Activated T-helper 17 cell treated with anti-CD3 and anti-CD28 coated beads, Interleukin-2, amount 50 U/mL, for 72 hours (primary cell): ENCODE results near the gene YPEL3. TPM values are rescaled to one million over a fixed set of nuclear protein-coding genes. Genes with fewer than 3 reads are reported as not detected.
A peak's percentile ranks its signal among the peaks of the same experiment; 100 is the strongest.
"Not testable (repeated sequence)": the region's sequence is repeated elsewhere in the genome, so short reads cannot be mapped to it uniquely, and the experiment has no call there.

Experiments used
- ATAC-seq: fragments of 150-1000 bp; cut with Tn5 transposase; replicated peaks from 2 replicates; pipeline ENCODE4 v1.10.0; 2021; ENCODE audit warnings: mild to moderate bottlenecking, moderate library complexity
- H3K27ac Mint-ChIP-seq: one replicate; pipeline ENCODE4 v1.8.0; 2022; ENCODE audit warnings: mixed read lengths
- H3K27me3 Mint-ChIP-seq: one replicate; pipeline ENCODE4 v1.8.0; 2022; ENCODE audit warnings: mixed read lengths
- H3K36me3 Mint-ChIP-seq: one replicate; pipeline ENCODE4 v1.8.0; 2022; ENCODE audit warnings: low read depth, mild to moderate bottlenecking, mixed read lengths
- H3K4me1 Mint-ChIP-seq: one replicate; pipeline ENCODE4 v1.8.0; 2022; ENCODE audit warnings: mixed read lengths
- H3K4me3 Mint-ChIP-seq: one replicate; pipeline ENCODE4 v1.8.0; 2022; ENCODE audit warnings: mild to moderate bottlenecking, mixed read lengths
- H3K9me3 Mint-ChIP-seq: one replicate; pipeline ENCODE4 v1.8.0; 2022; ENCODE audit warnings: mixed read lengths
- total RNA-seq, 2 donors: library from RNA; stranded (reverse); gene quantifications; one replicate each; pipeline ENCODE4 v1.2.3, GENCODE V29; 2022

YPEL3 gene
- 100 to 1,000 TPM in 1 of 2 donors, 10 to 100 TPM in 1; 34.7 to 107 TPM for total RNA-seq

- H3K4me1 Mint-ChIP-seq: peaks cover 24% of the 10 kb centered on the region
- peak within 1 kb of the TSS; percentile 81 for H3K27ac Mint-ChIP-seq
- no peaks in the 10 kb centered on the region for H3K27me3 Mint-ChIP-seq
- peaks cover 37% of the 10 kb centered on the region for H3K36me3 Mint-ChIP-seq
- ATAC-seq: peak; percentile 59
- peaks cover 5% of the 10 kb centered on the region for H3K9me3 Mint-ChIP-seq
- H3K4me3 Mint-ChIP-seq: peak within 1 kb of the TSS; percentile 95
Observed at GRCh38 chr16:30096105-30096861, at the start of gene YPEL3. TSS of gene YPEL3 (minus strand) at chr16:30096213. CDS start at chr16:30095482, 731 bp downstream.

DNA sequence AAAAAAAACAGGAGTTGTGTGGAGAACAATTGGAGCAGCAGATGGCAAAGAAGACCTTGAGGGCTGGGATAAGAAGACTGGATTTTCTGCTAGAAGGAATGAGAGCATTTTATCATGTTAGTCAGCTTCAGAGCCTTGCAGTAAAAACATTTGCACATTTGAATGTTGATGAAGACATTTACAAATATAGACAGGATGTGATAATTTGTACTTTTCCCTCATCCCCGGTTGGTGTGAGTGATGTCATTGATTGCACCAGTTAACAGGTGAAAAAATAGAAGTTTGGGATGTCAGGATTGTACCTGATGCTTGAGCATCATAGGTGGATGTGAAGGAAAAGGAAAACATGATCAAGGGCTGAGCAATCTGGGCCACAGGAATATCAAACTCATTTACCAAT, 49.6 kb upstream of the YPEL3 start:
- no peaks in the 10 kb centered on the region for H3K27me3 Mint-ChIP-seq
- no peaks in the 10 kb centered on the region for H3K36me3 Mint-ChIP-seq
- no peak for ATAC-seq
- H3K27ac Mint-ChIP-seq: no peak overlapping the region
- peaks cover 6% of the 10 kb centered on the region for H3K4me1 Mint-ChIP-seq
- H3K9me3 Mint-ChIP-seq: peaks cover 5% of the 10 kb centered on the region
- no peak overlapping the region for H3K4me3 Mint-ChIP-seq

GRCh38 chr16:30144917-30145316, 48.9 kb upstream of the YPEL3 start:
- no peak overlapping the region for H3K4me3 Mint-ChIP-seq
- peaks cover 7% of the 10 kb centered on the region for H3K4me1 Mint-ChIP-seq

GRCh38 chr16:30144017-30144416, 48.0 kb upstream of the YPEL3 start:
- no peak overlapping the region for H3K27ac Mint-ChIP-seq
- H3K36me3 Mint-ChIP-seq: no peaks in the 10 kb centered on the region
- no peak for ATAC-seq
- no peaks in the 10 kb centered on the region for H3K9me3 Mint-ChIP-seq
- H3K4me3 Mint-ChIP-seq: no peak overlapping the region
- H3K27me3 Mint-ChIP-seq: no peaks in the 10 kb centered on the region
- peaks cover 10% of the 10 kb centered on the region for H3K4me1 Mint-ChIP-seq

More at GRCh38 chr16:30144917-30145316, 48.9 kb upstream of the YPEL3 start:
- Mint-ChIP-seq H3K27ac (no peak overlapping the region), H3K27me3 (no peaks in the 10 kb centered on the region), H3K9me3 (peaks cover 5% of the 10 kb centered on the region), H3K36me3 (no peaks in the 10 kb centered on the region)
- ATAC-seq: no peak

DNA sequence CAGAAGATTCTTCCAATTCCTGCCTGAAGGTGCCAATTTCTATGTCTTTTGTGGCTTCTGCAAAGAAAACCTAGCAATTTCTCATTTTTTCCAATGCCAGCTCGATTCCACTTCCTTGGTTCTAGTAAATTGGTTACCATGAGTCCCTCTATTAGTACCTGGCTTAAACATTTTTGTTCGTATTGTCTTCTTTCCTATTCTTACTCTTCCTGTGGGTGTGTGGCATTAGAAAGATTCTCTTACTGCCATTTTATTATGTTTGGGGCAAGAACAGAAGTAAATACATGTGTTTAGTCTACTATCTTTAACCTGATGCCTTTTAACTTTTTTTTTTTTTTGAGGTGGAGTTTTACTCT, 47.3 kb upstream of the YPEL3 start:
- peak; percentile 7 for ATAC-seq
- peak overlapping the region; percentile 3 for H3K4me3 Mint-ChIP-seq
- H3K27me3 Mint-ChIP-seq: no peaks in the 10 kb centered on the region
- H3K27ac Mint-ChIP-seq: peak overlapping the region; percentile 9
- no peaks in the 10 kb centered on the region for H3K36me3 Mint-ChIP-seq
- H3K4me1 Mint-ChIP-seq: peaks cover 10% of the 10 kb centered on the region
- no peaks in the 10 kb centered on the region for H3K9me3 Mint-ChIP-seq

DNA sequence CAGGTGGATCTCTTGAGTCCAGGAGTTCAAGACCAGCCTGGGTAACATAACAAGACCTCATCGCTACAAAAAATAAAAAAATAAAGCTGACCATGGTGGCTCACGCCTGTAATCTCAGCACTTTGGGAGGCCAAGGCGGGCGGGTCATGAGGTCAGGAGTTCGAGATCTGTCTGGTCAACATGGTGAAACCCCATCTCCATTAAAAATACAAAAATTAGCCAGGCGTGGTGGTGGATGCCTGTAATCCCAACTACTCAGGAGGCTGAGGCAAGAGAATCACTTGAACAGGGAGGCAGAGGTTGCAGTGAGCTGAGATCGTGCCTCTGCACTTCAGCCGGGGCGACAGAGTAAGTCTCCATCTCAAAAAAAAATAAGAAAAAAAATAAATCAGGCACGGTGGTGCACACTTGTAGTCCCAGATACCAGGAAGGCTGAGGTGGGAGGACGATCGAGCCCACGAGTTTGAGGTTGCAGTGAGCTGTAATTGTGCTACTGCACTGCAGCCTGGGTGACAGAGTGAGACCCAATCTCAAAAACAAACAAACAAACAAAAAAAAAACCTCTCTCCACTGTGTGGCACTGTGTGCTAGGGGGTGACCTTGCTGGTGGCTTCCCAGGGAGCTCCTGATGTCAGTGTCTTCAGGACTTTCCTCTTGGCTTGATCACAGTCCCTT, 46.8 kb upstream of the YPEL3 start:
- H3K27ac Mint-ChIP-seq: peak overlapping the region; percentile 9
- H3K27me3 Mint-ChIP-seq: no peaks in the 10 kb centered on the region
- H3K4me3 Mint-ChIP-seq: peak overlapping the region; percentile 3
- no peaks in the 10 kb centered on the region for H3K36me3 Mint-ChIP-seq
- no peaks in the 10 kb centered on the region for H3K9me3 Mint-ChIP-seq
- ATAC-seq: peak; percentile 74
- peaks cover 10% of the 10 kb centered on the region for H3K4me1 Mint-ChIP-seq

DNA sequence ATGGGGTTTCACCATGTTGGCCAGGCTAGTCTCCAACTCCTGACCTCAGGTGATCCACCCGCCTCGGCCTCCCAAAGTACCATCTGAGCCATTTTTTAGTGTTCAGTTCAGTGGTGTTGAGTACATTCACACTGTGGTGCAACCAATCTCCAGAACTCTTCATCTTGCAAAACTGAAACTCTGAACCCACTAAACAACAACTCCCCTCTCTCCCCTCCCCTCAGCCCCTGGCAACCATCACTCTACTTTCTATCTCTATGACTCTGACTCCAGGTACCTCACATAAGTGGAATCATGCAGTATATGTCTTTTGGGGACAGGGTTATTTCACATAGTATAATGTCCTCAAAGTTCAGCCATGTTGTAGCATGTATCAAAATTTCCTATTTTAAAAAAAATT, 45.7 kb upstream of the YPEL3 start:
- Mint-ChIP-seq H3K27me3 (no peaks in the 10 kb centered on the region), H3K27ac (no peak overlapping the region), H3K9me3 (no peaks in the 10 kb centered on the region), H3K36me3 (no peaks in the 10 kb centered on the region), H3K4me3 (no peak overlapping the region), H3K4me1 (peaks cover 10% of the 10 kb centered on the region)
- peak; percentile 51 for ATAC-seq

GRCh38 chr16:30139583-30140481, 43.8 kb upstream of the YPEL3 start:
- Mint-ChIP-seq H3K4me1 (peaks cover 10% of the 10 kb centered on the region), H3K27me3 (no peaks in the 10 kb centered on the region), H3K27ac (peak overlapping the region; percentile 29), H3K36me3 (no peaks in the 10 kb centered on the region), H3K9me3 (no peaks in the 10 kb centered on the region), H3K4me3 (peak overlapping the region; percentile 33)
- ATAC-seq: peak; percentile 60

- no peaks in the 10 kb centered on the region for H3K9me3 Mint-ChIP-seq
- peaks cover 5% of the 10 kb centered on the region for H3K4me1 Mint-ChIP-seq
- H3K4me3 Mint-ChIP-seq: no peak overlapping the region
- no peaks in the 10 kb centered on the region for H3K27me3 Mint-ChIP-seq
- no peak overlapping the region for H3K27ac Mint-ChIP-seq
- ATAC-seq: no peak
- H3K36me3 Mint-ChIP-seq: no peaks in the 10 kb centered on the region
Observed at GRCh38 chr16:30137897-30138296, 41.9 kb upstream of the YPEL3 start.

GRCh38 chr16:30136971-30137605, 41.1 kb upstream of the YPEL3 start:
- Mint-ChIP-seq H3K4me3 (no peak overlapping the region), H3K4me1 (peaks cover 5% of the 10 kb centered on the region), H3K36me3 (no peaks in the 10 kb centered on the region), H3K27me3 (no peaks in the 10 kb centered on the region), H3K9me3 (no peaks in the 10 kb centered on the region), H3K27ac (no peak overlapping the region)
- ATAC-seq: no peak

- no peak overlapping the region for H3K4me3 Mint-ChIP-seq
- H3K27ac Mint-ChIP-seq: no peak overlapping the region
- H3K27me3 Mint-ChIP-seq: no peaks in the 10 kb centered on the region
- no peak for ATAC-seq
- no peaks in the 10 kb centered on the region for H3K4me1 Mint-ChIP-seq
- no peaks in the 10 kb centered on the region for H3K9me3 Mint-ChIP-seq
- H3K36me3 Mint-ChIP-seq: no peaks in the 10 kb centered on the region
Observed at GRCh38 chr16:30132591-30132990, 36.6 kb upstream of the YPEL3 start.

GRCh38 chr16:30131869-30132475, 36.0 kb upstream of the YPEL3 start:
- no peak for ATAC-seq
- H3K36me3 Mint-ChIP-seq: no peaks in the 10 kb centered on the region
- H3K4me3 Mint-ChIP-seq: no peak overlapping the region
- no peak overlapping the region for H3K27ac Mint-ChIP-seq
- H3K4me1 Mint-ChIP-seq: no peaks in the 10 kb centered on the region
- H3K9me3 Mint-ChIP-seq: no peaks in the 10 kb centered on the region
- H3K27me3 Mint-ChIP-seq: no peaks in the 10 kb centered on the region

DNA sequence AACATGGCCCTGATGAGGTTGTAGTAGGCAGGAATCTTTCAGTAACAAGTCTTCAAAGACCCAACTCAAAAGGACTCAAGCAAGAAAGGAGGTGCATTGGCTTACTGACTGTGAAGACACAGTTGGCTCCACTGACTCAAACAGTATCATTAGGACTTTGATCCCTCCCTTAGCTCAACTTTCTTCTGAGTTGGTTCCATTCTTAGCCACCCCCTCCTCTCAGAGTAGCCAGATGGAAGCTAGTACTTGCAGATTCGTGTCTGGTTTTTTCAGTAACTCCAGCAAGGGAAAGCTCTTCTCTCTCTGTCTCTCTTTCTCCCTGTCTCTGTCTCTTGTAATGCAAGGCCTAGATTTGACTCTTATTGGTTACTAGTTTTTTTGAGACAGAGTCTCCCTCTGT, 32.0 kb upstream of the YPEL3 start:
- Mint-ChIP-seq H3K9me3 (no peaks in the 10 kb centered on the region), H3K36me3 (no peaks in the 10 kb centered on the region), H3K27me3 (no peaks in the 10 kb centered on the region), H3K4me1 (no peaks in the 10 kb centered on the region), H3K4me3 (no peak overlapping the region), H3K27ac (no peak overlapping the region)
- ATAC-seq: no peak

GRCh38 chr16:30125690-30126089, 29.7 kb upstream of the YPEL3 start:
- not testable (repeated sequence) for H3K4me1 Mint-ChIP-seq, H3K27ac Mint-ChIP-seq, ATAC-seq, H3K27me3 Mint-ChIP-seq, H3K9me3 Mint-ChIP-seq, H3K4me3 Mint-ChIP-seq
- H3K36me3 Mint-ChIP-seq: peaks cover 11% of the 10 kb centered on the region
